Activated T-cell treated with anti-CD3 and anti-CD28 coated beads for 48 hours (primary cell): ENCODE measurements around the gene B4GALT5.
"Not testable (repeated sequence)": the region's sequence is repeated elsewhere in the genome, so short reads cannot be mapped to it uniquely, and the experiment has no call there.

Experiments used
- DNase-seq: peaks from one replicate; pipeline ENCODE4 v3.0.0-alpha.2; 2020; ENCODE audit warnings: low read depth

The B4GALT5 gene

GRCh38 chr20:49713753-49714712 is at the start of gene B4GALT5:
Gene B4GALT5, minus strand, starts transcription at chr20:49713878. Its CDS starts 188 bp downstream, at chr20:49713690.
- peak; percentile 68 for DNase-seq

GRCh38 chr20:49762940-49763766 is 49.5 kb upstream of the B4GALT5 start:
- no peak for DNase-seq

- DNase-seq, result not testable (repeated sequence)
Observed at GRCh38 chr20:49761888-49762287, 48.2 kb upstream of the B4GALT5 start.

- DNase-seq, result no peak
Observed at GRCh38 chr20:49759266-49759950, 45.7 kb upstream of the B4GALT5 start.

GRCh38 chr20:49758781-49759180 is 45.1 kb upstream of the B4GALT5 start:
- DNase-seq, result no peak

- DNase-seq, result no peak
Observed at GRCh38 chr20:49757597-49757996, 43.9 kb upstream of the B4GALT5 start.

GRCh38 chr20:49756241-49756640 is 42.6 kb upstream of the B4GALT5 start:
- DNase-seq, result no peak

GRCh38 chr20:49754596-49754995 is 40.9 kb upstream of the B4GALT5 start:
- DNase-seq, result no peak

GRCh38 chr20:49753133-49753532 is 39.5 kb upstream of the B4GALT5 start:
- no peak for DNase-seq

GRCh38 chr20:49752201-49752903 is 38.7 kb upstream of the B4GALT5 start:
- no peak for DNase-seq

- no peak for DNase-seq
Observed at GRCh38 chr20:49751397-49751736, 37.7 kb upstream of the B4GALT5 start.

GRCh38 chr20:49750611-49751396 is 37.1 kb upstream of the B4GALT5 start:
- DNase-seq, result no peak

GRCh38 chr20:49749625-49750024 is 35.9 kb upstream of the B4GALT5 start:
- DNase-seq, result no peak

GRCh38 chr20:49748525-49748838 is 34.8 kb upstream of the B4GALT5 start:
- DNase-seq, result no peak

GRCh38 chr20:49747707-49748524 is 34.2 kb upstream of the B4GALT5 start:
- DNase-seq, result no peak

GRCh38 chr20:49742948-49743347 is 29.3 kb upstream of the B4GALT5 start:
- DNase-seq, result no peak

GRCh38 chr20:49741977-49742376 is 28.3 kb upstream of the B4GALT5 start:
- no peak for DNase-seq

- no peak for DNase-seq
Observed at GRCh38 chr20:49740807-49741206, 27.1 kb upstream of the B4GALT5 start.

GRCh38 chr20:49739042-49739441 is 25.4 kb upstream of the B4GALT5 start:
- DNase-seq, result no peak

- DNase-seq, result no peak
Observed at GRCh38 chr20:49737260-49737659, 23.6 kb upstream of the B4GALT5 start.
